ENCODE measurements around the gene SLC31A1.

GRCh38 chr9:113275157-113276131 lies 54.1 kb downstream of the SLC31A1 start, which contains the start of the genes CDC26 and PRPF4:
- no peak for TF ChIP-seq CTCF (IDR thresholded peaks at IDR 0.05; ENCODE audit: low read depth, low read length)
- TF ChIP-seq EZH2phosphoT487 (IDR thresholded peaks at IDR 0.05; ENCODE audit: low read depth) = no peak

Measured in OCI-LY3 (cell line).